HepG2 (cell line): Measurements from ENCODE around the gene CUL1. TPM values are rescaled to one million over a fixed set of nuclear protein-coding genes. Genes with fewer than 3 reads are reported as not detected.

Experiments
- ATAC-seq: fragments of 200-7000 bp; cut with Tn5 transposase; 3 replicates; pipeline ENCODE4 v1.9.1; 2020; ENCODE audit warnings: mild to moderate bottlenecking, moderate library complexity
- BruUV-seq: library from RNA; stranded (reverse); fragments of 400-500 nt; replicated peaks from 2 replicates; lab custom pipeline; 2021; lab: Mats Ljungman, UMichigan
- CTCF ChIA-PET: fragments of 300-600 bp; formaldehyde crosslinking; extraction: SDS; loops from one replicate; lab custom pipeline; 2021; ENCODE audit warnings: low total read pairs, inconsistent platforms, low intra/inter-chr PET ratio; lab: Yijun Ruan, JAX
- POLR2A ChIA-PET: fragments of 350-600 bp; sonication (Branson Sonifier 250); formaldehyde crosslinking; loops from one replicate; lab custom pipeline; 2020; ENCODE audit warnings: antibody characterized with exemption, inconsistent platforms; lab: Yijun Ruan, JAX
- DNase-seq: peaks from one replicate; pipeline ENCODE4 v3.0.0-alpha.2; 2015; ENCODE audit warnings: low spot score
- FAIRE-seq: peaks from 3 replicates; lab custom pipeline; 2011; peaks lifted over from hg19 to GRCh38; lab: Jason Lieb, UNC
- H2AFZ ChIP-seq: one replicate; pipeline ENCODE4 v1.6.1; 2011; ENCODE audit warnings: low read length, inconsistent platforms
- H3K27ac ChIP-seq: fragments of 300-600 bp; 3 replicates; pipeline ENCODE4 v1.8.0; 2011; ENCODE audit warnings: mixed run types, mild to moderate bottlenecking, mixed read lengths, low read length, inconsistent platforms; ENCODE audit not compliant: insufficient read depth; ENCODE audit errors: extremely low read length
- H3K27me3 ChIP-seq, 2 experiments: fragments of 200-600 bp in 1 of 2; 2 replicates in 1 of 2; 3 replicates in 1 of 2; pipeline versions ENCODE4 v1.6.0 to v1.8.0; 2011; ENCODE audit warnings: low read length in 2 of 2, mild to moderate bottlenecking in 2 of 2, moderate library complexity in 2 of 2, inconsistent platforms in 1 of 2; ENCODE audit not compliant: insufficient read depth in 2 of 2, control insufficient read depth in 1 of 2
- H3K36me3 ChIP-seq, 2 experiments: fragments of 200-600 bp in 1 of 2; replicated peaks in 1 of 2; 2 replicates in 1 of 2; 3 replicates in 1 of 2; pipeline versions ENCODE4 v1.5.1 to v1.8.0; 2011; ENCODE audit warnings: low read length in 2 of 2, inconsistent platforms in 1 of 2; ENCODE audit not compliant: insufficient read depth in 2 of 2, control insufficient read depth in 1 of 2
- H3K4me1 ChIP-seq: 2 replicates; pipeline ENCODE4 v1.5.1; 2012; ENCODE audit warnings: low read length, inconsistent platforms; ENCODE audit not compliant: insufficient read depth
- H3K4me2 ChIP-seq: 2 replicates; pipeline ENCODE4 v1.6.0; 2011; ENCODE audit warnings: low read depth, low read length, inconsistent platforms
- H3K4me3 ChIP-seq, 3 experiments: fragments of 200-600 bp in 1 of 3; sonication (generic), shearing (Covaris generic) in 1 of 3; replicated peaks in 1 of 3; 2 replicates each; pipeline ENCODE4 v1.5.1; 2011 to 2016; ENCODE audit warnings: low read length in 3 of 3, inconsistent platforms in 2 of 3, low read depth in 2 of 3, mild to moderate bottlenecking in 2 of 3, control low read depth in 1 of 3, mixed read lengths in 1 of 3; ENCODE audit not compliant: insufficient read depth in 1 of 3
- H3K79me2 ChIP-seq: one replicate; pipeline ENCODE4 v1.6.1; 2011; ENCODE audit warnings: low read length, inconsistent platforms; ENCODE audit not compliant: insufficient read depth
- H3K9ac ChIP-seq: 2 replicates; pipeline ENCODE4 v1.6.0; 2011; ENCODE audit warnings: mild to moderate bottlenecking, low read depth, low read length, inconsistent platforms; ENCODE audit not compliant: insufficient read depth
- H3K9me3 ChIP-seq: 2 replicates; pipeline ENCODE4 v1.5.1; 2012; ENCODE audit warnings: mild to moderate bottlenecking, low read length
- H4K20me1 ChIP-seq: 2 replicates; pipeline ENCODE4 v1.6.0; 2011; ENCODE audit warnings: inconsistent platforms, mild to moderate bottlenecking, low read length, moderate library complexity; ENCODE audit not compliant: insufficient read depth
- BRCA1 ChIP-seq: sonication (generic); formaldehyde crosslinking; IDR thresholded peaks from 2 replicates; pipeline ENCODE4 v1.4.0; 2020; ENCODE audit warnings: missing genetic modification reagents
- GFI1 ChIP-seq: sonication (generic); formaldehyde crosslinking; IDR thresholded peaks from 2 replicates; pipeline ENCODE4 v1.5.0; 2020; ENCODE audit warnings: missing genetic modification reagents, mild to moderate bottlenecking, borderline replicate concordance
- HDAC2 ChIP-seq: sonication (generic); formaldehyde crosslinking; IDR thresholded peaks from 2 replicates; pipeline ENCODE4 v1.4.0; 2020; ENCODE audit warnings: missing genetic modification reagents
- HNRNPUL1 ChIP-seq: fragments of 200-400 bp; formaldehyde crosslinking; IDR thresholded peaks from 2 replicates; pipeline ENCODE4 v1.6.1; 2017; ENCODE audit warnings: low read depth, mild to moderate bottlenecking, low read length, moderate library complexity
- LCORL ChIP-seq, 2 experiments: fragments of 450-650 bp in 1 of 2; sonication (generic) in 1 of 2; formaldehyde crosslinking in 1 of 2; IDR thresholded peaks; 2 replicates each; pipeline versions ENCODE4 v1.5.0 to v1.6.1; 2017 to 2020; ENCODE audit warnings: antibody characterized with exemption in 1 of 2, missing genetic modification reagents in 1 of 2
- MED8 ChIP-seq: sonication (generic); formaldehyde crosslinking; IDR thresholded peaks from 2 replicates; pipeline ENCODE4 v1.8.1; 2023; ENCODE audit warnings: mild to moderate bottlenecking, missing genetic modification reagents; ENCODE audit not compliant: insufficient replicate concordance
- MTF1 ChIP-seq: sonication (generic); formaldehyde crosslinking; IDR thresholded peaks from 2 replicates; pipeline ENCODE4 v1.5.0; 2020; ENCODE audit warnings: missing genetic modification reagents
- PLRG1 ChIP-seq: fragments of 450-650 bp; conservative IDR thresholded peaks from 2 replicates; pipeline ENCODE4 v1.6.1; 2016
- POLR2AphosphoS5 ChIP-seq: IDR thresholded peaks from 2 replicates; pipeline ENCODE4 v1.6.1; 2012; ENCODE audit warnings: low read depth, low read length
- RARA ChIP-seq: IDR thresholded peaks from 2 replicates; pipeline ENCODE4 v1.6.1; 2016; ENCODE audit warnings: missing genetic modification reagents, missing compliant biosample characterization
- U2AF2 ChIP-seq: fragments of 200-400 bp; formaldehyde crosslinking; IDR thresholded peaks from 2 replicates; pipeline ENCODE4 v1.6.1; 2017; ENCODE audit warnings: low read depth, mild to moderate bottlenecking, low read length
- ZFP90 ChIP-seq: sonication (generic); formaldehyde crosslinking; IDR thresholded peaks from 2 replicates; pipeline ENCODE4 v1.8.0; 2022; ENCODE audit warnings: missing genetic modification reagents, mild to moderate bottlenecking, inconsistent platforms, borderline replicate concordance
- ZNF136 ChIP-seq: sonication (generic); formaldehyde crosslinking; IDR thresholded peaks from 2 replicates; pipeline ENCODE4 v1.8.1; 2022; ENCODE audit warnings: low read depth, mild to moderate bottlenecking, moderate library complexity, missing genetic modification reagents
- ZNF225 ChIP-seq: sonication (generic); formaldehyde crosslinking; IDR thresholded peaks from 2 replicates; pipeline ENCODE4 v1.4.0; 2020; ENCODE audit warnings: mild to moderate bottlenecking, missing genetic modification reagents
- ZNF737 ChIP-seq: sonication (generic); formaldehyde crosslinking; IDR thresholded peaks from 2 replicates; pipeline ENCODE4 v1.5.0; 2020; ENCODE audit warnings: missing genetic modification reagents, mild to moderate bottlenecking, borderline replicate concordance
- WGBS: methylation state at CpG from one replicate; pipeline ENCODE4 v1.1.6; 2017; ENCODE audit warnings: low lambda C conversion rate; 5-methylcytosine and 5-hydroxymethylcytosine counted together
- in situ Hi-C: cut with HindIII; loops from 2 replicates; pipeline ENCODE4 v1.10.0; 2017; ENCODE audit warnings: low pct_unique_long_range_greater_than_20kb; ENCODE audit not compliant: extremely low pct_ligation_motif_present
- intact Hi-C: fragments of 100-400 bp; cut with micrococcal nuclease; formaldehyde crosslinking; loops from one replicate; pipeline ENCODE4 v1.10.0; 2022; ENCODE audit not compliant: unreplicated experiment
- polyA plus RNA-seq, 8 experiments: library from polyadenylated mRNA; depleted of rRNA in 3 of 8; stranded (reverse) in 7 of 8; unstranded in 1 of 8; fragments of >200 nt; fragmentation: Illumina TruSeq in 4 of 8; extraction: Trizol in 4 of 8; gene quantifications; 2 replicates each; pipeline versions ENCODE4 v1.2.1 to v1.2.3, GENCODE V29; 2011 to 2016; ENCODE audit warnings: low read depth in 4 of 8, missing spikeins in 1 of 8, mixed read lengths in 1 of 8; ENCODE audit not compliant: insufficient read depth in 1 of 8
- total RNA-seq, 5 experiments: library from RNA; depleted of rRNA; stranded (reverse); fragments of >200 nt; fragmentation: Illumina TruSeq; extraction: Trizol; gene quantifications; 2 replicates each; pipeline ENCODE4 v1.2.3, GENCODE V29; 2016; ENCODE audit warnings: low read depth in 1 of 5

Gene CUL1
- total and polyA plus RNA-seq, 2 of the 13 experiments (the other 11 are each of a cell fraction or from before 2014, with no cell fraction given) = 30.1 to 45.9 TPM

GRCh38 chr7:148750442-148751355 is 52.0 kb downstream of the CUL1 start (continued):
- no peak for TF ChIP-seq ZNF737 (CRISPR knock-in tag)

GRCh38 chr7:148753224-148753623 is 54.5 kb downstream of the CUL1 start:
- ATAC-seq (no peak), FAIRE-seq (no peak), DNase-seq (no peak)
- no TSS peak for BruUV-seq
- no peak overlapping the region for H2AFZ ChIP-seq
- POLR2A ChIA-PET = no interaction called here
- no peak overlapping the region for H3K9ac ChIP-seq
- peaks cover 4 to 22% of the 10 kb centered on the region in 2 experiments; a peak in 4 of 5 replicates for H3K36me3 ChIP-seq
- no peaks in the 10 kb centered on the region; the same call in 1 of the 2 replicates for H4K20me1 ChIP-seq
- no peak overlapping the region for H3K4me2 ChIP-seq
- WGBS = 86% methylated on average over 4 of the region's 4 CpGs
- H3K27me3 ChIP-seq = no peaks in the 10 kb centered on the region
- peaks cover 4% of the 10 kb centered on the region for H3K79me2 ChIP-seq
- no peak overlapping the region for H3K27ac ChIP-seq
- TF ChIP-seq HDAC2 (CRISPR knock-in tag) (no peak), BRCA1 (CRISPR knock-in tag) (no peak), MED8 (CRISPR knock-in tag) (no peak), HNRNPUL1 (no peak), GFI1 (CRISPR knock-in tag) (no peak), ZNF225 (CRISPR knock-in tag) (no peak), ZFP90 (CRISPR knock-in tag) (no peak), LCORL (IDR thresholded peaks at IDR 0.05) (no peak), LCORL (CRISPR knock-in tag; IDR thresholded peaks at IDR 0.05) (no peak), U2AF2 (no peak), RARA (CRISPR knock-in tag) (no peak), PLRG1 (no peak), MTF1 (no peak), POLR2AphosphoS5 (no peak), ZNF136 (CRISPR knock-in tag) (no peak)
- TF ChIP-seq, all 625 proteins: peak for 0
- in situ Hi-C loops = no loop called here
- H3K4me1 ChIP-seq = no peaks in the 10 kb centered on the region
- H3K4me3 ChIP-seq = no peak overlapping the region
- CTCF ChIA-PET = no interaction called here
- intact Hi-C loops = no loop called here
- no peaks in the 10 kb centered on the region for H3K9me3 ChIP-seq
